Parathyroid adenoma (tissue), 2 donors: Measurements from ENCODE around the gene ZMPSTE24.

Experiments
- H2AFZ ChIP-seq: fragments of 300-600 bp; sonication (generic); one replicate; pipeline ENCODE4 v1.7.0; 2017; ENCODE audit warnings: antibody characterized with exemption, mild to moderate bottlenecking
- H3K27ac ChIP-seq: fragments of 300-600 bp; sonication (generic); one replicate; pipeline ENCODE4 v1.7.0; 2017
- H3K27me3 ChIP-seq: fragments of 300-600 bp; sonication (generic); one replicate; pipeline ENCODE4 v1.7.0; 2017; ENCODE audit warnings: low read length; ENCODE audit not compliant: control insufficient read depth, insufficient read depth
- H3K36me3 ChIP-seq: fragments of 300-600 bp; sonication (generic); one replicate; pipeline ENCODE4 v1.7.0; 2017; ENCODE audit warnings: low read length; ENCODE audit not compliant: control insufficient read depth, insufficient read depth
- H3K4me1 ChIP-seq: fragments of 300-600 bp; sonication (generic); one replicate; pipeline ENCODE4 v1.7.0; 2017; ENCODE audit warnings: control low read depth
- H3K4me2 ChIP-seq: fragments of 300-600 bp; sonication (generic); one replicate; pipeline ENCODE4 v1.7.0; 2017; ENCODE audit warnings: low read length
- H3K4me3 ChIP-seq: fragments of 300-600 bp; sonication (generic); one replicate; pipeline ENCODE4 v1.7.0; 2017; ENCODE audit warnings: low read depth, low read length
- H3K79me2 ChIP-seq: fragments of 300-600 bp; sonication (generic); one replicate; pipeline ENCODE4 v1.7.0; 2017; ENCODE audit warnings: control low read depth
- H3K9ac ChIP-seq: fragments of 300-600 bp; sonication (generic); one replicate; pipeline ENCODE4 v1.7.0; 2017; ENCODE audit warnings: mild to moderate bottlenecking
- H3K9me3 ChIP-seq: fragments of 300-600 bp; sonication (generic); one replicate; pipeline ENCODE4 v1.7.0; 2017; ENCODE audit warnings: low read length; ENCODE audit not compliant: control insufficient read depth
- TF ChIP-seq, protein P1 (sequence below): fragments of 300-600 bp; sonication (generic); IDR thresholded peaks from one replicate; pipeline ENCODE4 v1.7.0; 2017; ENCODE audit warnings: antibody characterized with exemption, mild to moderate bottlenecking
- donor health status: primary hyperparathyroidism.

Gene ZMPSTE24

DNA sequence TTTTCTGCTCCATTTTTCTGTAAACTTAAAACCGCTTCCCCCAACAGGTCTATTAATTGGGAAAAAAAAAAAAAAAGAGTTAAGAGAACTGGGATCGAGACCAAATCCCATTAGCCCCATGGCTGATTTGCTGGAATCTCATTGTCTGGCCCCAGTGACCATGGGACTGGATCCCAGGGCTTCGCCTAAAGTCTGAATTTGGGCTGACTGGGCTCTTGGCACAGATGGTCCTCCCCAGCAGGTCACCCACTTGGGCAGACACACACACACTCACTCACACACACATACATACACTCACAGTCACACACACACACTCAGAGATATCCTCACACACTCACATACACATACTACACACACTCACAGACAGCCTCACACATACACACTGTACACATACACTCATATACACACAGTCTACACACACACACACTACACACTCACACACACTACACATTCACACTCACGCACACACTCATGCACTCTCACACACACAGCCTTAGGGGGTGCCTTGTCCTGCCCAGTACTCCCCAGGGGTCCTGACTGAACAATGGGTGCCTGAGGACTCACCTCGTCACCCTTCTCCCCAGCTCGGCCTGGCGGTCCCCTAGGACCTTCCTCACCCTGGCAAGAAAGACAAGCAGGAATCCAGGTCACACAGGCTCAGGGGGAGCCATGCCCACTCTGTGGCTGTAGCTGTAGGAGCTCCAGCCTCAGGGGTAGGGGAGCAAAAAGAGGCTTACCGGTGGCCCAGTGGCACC is 51.5 kb downstream of the ZMPSTE24 start:
- H3K36me3 ChIP-seq: no peaks in the 10 kb centered on the region
- no peak overlapping the region for H3K4me3 ChIP-seq
- H3K27ac ChIP-seq: no peak overlapping the region
- H2AFZ ChIP-seq: no peak overlapping the region
- H3K9me3 ChIP-seq: no peaks in the 10 kb centered on the region
- no peaks in the 10 kb centered on the region for H3K79me2 ChIP-seq
- TF ChIP-seq, protein P1, sequence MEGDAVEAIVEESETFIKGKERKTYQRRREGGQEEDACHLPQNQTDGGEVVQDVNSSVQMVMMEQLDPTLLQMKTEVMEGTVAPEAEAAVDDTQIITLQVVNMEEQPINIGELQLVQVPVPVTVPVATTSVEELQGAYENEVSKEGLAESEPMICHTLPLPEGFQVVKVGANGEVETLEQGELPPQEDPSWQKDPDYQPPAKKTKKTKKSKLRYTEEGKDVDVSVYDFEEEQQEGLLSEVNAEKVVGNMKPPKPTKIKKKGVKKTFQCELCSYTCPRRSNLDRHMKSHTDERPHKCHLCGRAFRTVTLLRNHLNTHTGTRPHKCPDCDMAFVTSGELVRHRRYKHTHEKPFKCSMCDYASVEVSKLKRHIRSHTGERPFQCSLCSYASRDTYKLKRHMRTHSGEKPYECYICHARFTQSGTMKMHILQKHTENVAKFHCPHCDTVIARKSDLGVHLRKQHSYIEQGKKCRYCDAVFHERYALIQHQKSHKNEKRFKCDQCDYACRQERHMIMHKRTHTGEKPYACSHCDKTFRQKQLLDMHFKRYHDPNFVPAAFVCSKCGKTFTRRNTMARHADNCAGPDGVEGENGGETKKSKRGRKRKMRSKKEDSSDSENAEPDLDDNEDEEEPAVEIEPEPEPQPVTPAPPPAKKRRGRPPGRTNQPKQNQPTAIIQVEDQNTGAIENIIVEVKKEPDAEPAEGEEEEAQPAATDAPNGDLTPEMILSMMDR: no peak
- no peak overlapping the region for H3K9ac ChIP-seq
- no peaks in the 10 kb centered on the region for H3K4me1 ChIP-seq
- H3K27me3 ChIP-seq: no peaks in the 10 kb centered on the region
- no peak overlapping the region for H3K4me2 ChIP-seq

DNA sequence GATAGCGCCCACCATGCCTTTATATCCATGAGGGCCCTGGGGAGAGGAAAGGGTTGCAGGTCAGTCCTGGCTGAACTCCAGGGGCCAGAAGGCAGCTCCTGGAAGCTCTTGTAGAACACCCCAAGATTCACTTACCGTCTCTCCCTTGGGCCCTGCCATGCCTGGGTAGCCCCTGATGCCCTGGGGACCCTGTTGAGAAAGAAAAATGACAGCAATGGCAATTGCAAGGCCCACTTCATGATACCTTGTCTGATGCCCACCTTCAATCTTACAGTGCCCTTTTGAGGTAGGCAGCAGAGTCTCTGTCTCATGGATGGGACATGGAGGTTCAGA is 52.1 kb downstream of the ZMPSTE24 start:
- Histone ChIP-seq H3K4me3 (no peak overlapping the region), H3K4me1 (no peaks in the 10 kb centered on the region), H3K27ac (no peak overlapping the region), H3K9me3 (no peaks in the 10 kb centered on the region), H3K4me2 (no peak overlapping the region), H3K79me2 (no peaks in the 10 kb centered on the region), H3K9ac (no peak overlapping the region), H3K36me3 (no peaks in the 10 kb centered on the region), H3K27me3 (no peaks in the 10 kb centered on the region), H2AFZ (no peak overlapping the region)
- TF ChIP-seq, protein P1: no peak

DNA sequence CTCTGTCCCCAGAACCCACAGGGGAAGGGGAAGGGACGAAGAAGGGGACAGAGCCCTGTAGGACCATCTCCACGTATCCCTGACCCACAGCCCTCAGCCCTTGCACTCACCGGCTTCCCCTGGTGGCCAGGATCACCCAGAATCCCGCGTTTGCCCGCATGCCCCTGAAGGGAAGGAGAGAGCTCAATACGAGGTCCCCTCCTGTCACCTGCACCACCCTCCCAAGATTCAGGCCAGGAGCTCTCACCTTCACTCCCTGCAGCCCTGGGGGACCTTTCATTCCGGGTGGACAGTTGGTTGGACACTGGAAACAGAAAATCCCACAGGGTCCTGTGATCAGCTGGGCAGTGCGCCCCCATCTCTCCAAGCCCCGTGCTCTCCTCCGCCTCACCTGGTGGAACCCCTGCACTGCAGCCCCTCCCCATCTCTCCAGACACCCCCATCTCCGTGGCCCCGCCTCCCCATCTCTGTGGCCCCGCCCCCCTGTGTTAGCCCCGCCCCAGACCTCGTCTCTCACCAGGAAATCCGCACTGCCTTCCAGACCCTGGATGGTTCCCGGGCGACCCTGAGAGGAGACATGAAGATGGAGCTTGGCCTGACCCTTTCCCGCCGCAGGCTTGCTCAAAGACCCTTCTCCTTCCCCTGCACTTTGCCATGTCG is 53.1 kb downstream of the ZMPSTE24 start:
- Histone ChIP-seq H3K9ac (no peak overlapping the region), H3K4me2 (no peak overlapping the region), H2AFZ (no peak overlapping the region), H3K9me3 (no peaks in the 10 kb centered on the region), H3K36me3 (no peaks in the 10 kb centered on the region), H3K27ac (no peak overlapping the region), H3K4me1 (no peaks in the 10 kb centered on the region), H3K27me3 (no peaks in the 10 kb centered on the region), H3K4me3 (no peak overlapping the region), H3K79me2 (no peaks in the 10 kb centered on the region)
- TF ChIP-seq, protein P1: no peak

DNA sequence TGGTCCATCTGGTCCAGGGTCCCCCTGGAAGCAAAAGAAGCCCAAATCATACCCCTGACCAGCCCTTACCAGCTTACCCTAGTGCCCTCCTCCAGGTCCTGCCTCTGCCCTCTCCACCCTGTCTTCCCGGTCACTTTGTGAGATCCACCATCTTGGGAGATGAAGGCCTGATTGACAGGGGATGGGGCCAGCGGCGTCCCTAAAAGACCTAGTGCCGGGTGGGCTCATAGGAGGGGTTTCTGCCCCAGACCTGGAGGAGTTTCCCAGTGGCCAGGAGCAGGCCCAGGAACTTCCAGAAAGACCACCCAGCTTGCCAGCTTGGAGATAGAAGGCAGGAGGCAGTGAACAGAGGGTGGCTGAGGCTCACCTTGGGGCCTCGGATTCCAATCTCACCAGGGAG is 53.7 kb downstream of the ZMPSTE24 start:
- Histone ChIP-seq H3K9me3 (no peaks in the 10 kb centered on the region), H3K4me3 (no peak overlapping the region), H3K36me3 (no peaks in the 10 kb centered on the region), H3K27ac (no peak overlapping the region), H3K27me3 (no peaks in the 10 kb centered on the region), H3K4me2 (no peak overlapping the region), H3K4me1 (no peaks in the 10 kb centered on the region), H3K9ac (no peak overlapping the region), H2AFZ (no peak overlapping the region), H3K79me2 (no peaks in the 10 kb centered on the region)
- TF ChIP-seq, protein P1: no peak
